CD14-positive monocyte (primary cell): ENCODE results near the gene PRCD. TPM values are rescaled to one million over a fixed set of nuclear protein-coding genes. Genes with fewer than 3 reads are reported as not detected.

Source experiments
- DNase-seq, 3 donors: peaks; one replicate each; pipeline ENCODE4 v3.0.0-alpha.2; 2011 to 2022
- H2AFZ ChIP-seq: 2 replicates; pipeline ENCODE4 v1.6.0; 2012; ENCODE audit warnings: mild to moderate bottlenecking, low read depth, low read length, inconsistent platforms; ENCODE audit not compliant: insufficient read depth, poor library complexity, severe bottlenecking
- H3K27ac ChIP-seq, 2 donors: 1 replicate in 1 of 2; 2 replicates in 1 of 2; pipeline ENCODE4 v1.5.1; 2012 to 2013; ENCODE audit warnings: low read length in 2 of 2, control low read depth in 1 of 2, inconsistent platforms in 1 of 2, low read depth in 1 of 2, mild to moderate bottlenecking in 1 of 2
- H3K27me3 ChIP-seq, 2 donors: one replicate each; pipeline versions ENCODE4 v1.6.0 to v1.6.1; 2011 to 2013; ENCODE audit warnings: low read length in 2 of 2; ENCODE audit not compliant: control insufficient read depth in 2 of 2, insufficient read depth in 2 of 2
- H3K36me3 ChIP-seq, 2 donors: replicated peaks in 1 of 2; 1 replicate in 1 of 2; 2 replicates in 1 of 2; pipeline versions ENCODE4 v1.5.1 to v1.6.1; 2012 to 2013; ENCODE audit warnings: low read length in 2 of 2, control low read depth in 1 of 2, inconsistent platforms in 1 of 2, mild to moderate bottlenecking in 1 of 2; ENCODE audit not compliant: insufficient read depth in 2 of 2, control insufficient read depth in 1 of 2
- H3K4me1 ChIP-seq, 2 donors: 1 replicate in 1 of 2; 2 replicates in 1 of 2; pipeline versions ENCODE4 v1.5.1 to v1.6.1; 2012 to 2013; ENCODE audit warnings: low read length in 2 of 2, control low read depth in 1 of 2, inconsistent platforms in 1 of 2, mild to moderate bottlenecking in 1 of 2, moderate library complexity in 1 of 2; ENCODE audit not compliant: insufficient read depth in 2 of 2, control insufficient read depth in 1 of 2
- H3K4me2 ChIP-seq: replicated peaks from 2 replicates; pipeline ENCODE3; 2012; ENCODE audit warnings: low read length, moderate library complexity, mild to moderate bottlenecking; ENCODE audit not compliant: poor library complexity, severe bottlenecking; ENCODE audit errors: extremely low read depth
- H3K4me3 ChIP-seq, 3 experiments: fragments of 200-600 bp in 1 of 3; sonication (generic) in 1 of 3; replicated peaks in 1 of 3; 1 replicate in 2 of 3; 2 replicates in 1 of 3; pipeline ENCODE4 v1.5.1; 2011 to 2013; ENCODE audit warnings: low read length in 3 of 3, mild to moderate bottlenecking in 3 of 3, control low read depth in 2 of 3, low read depth in 2 of 3, inconsistent platforms in 1 of 3, moderate library complexity in 1 of 3
- H3K79me2 ChIP-seq: 2 replicates; pipeline ENCODE4 v1.6.0; 2012; ENCODE audit warnings: mild to moderate bottlenecking, control low read depth, inconsistent platforms, low read length, moderate library complexity; ENCODE audit not compliant: insufficient read depth
- H3K9ac ChIP-seq: 2 replicates; pipeline ENCODE4 v1.6.0; 2017; ENCODE audit warnings: low read length, mild to moderate bottlenecking; ENCODE audit not compliant: insufficient read depth, poor library complexity, severe bottlenecking
- H3K9me3 ChIP-seq, 2 donors: replicated peaks in 1 of 2; 1 replicate in 1 of 2; 2 replicates in 1 of 2; pipeline versions ENCODE4 v1.5.1 to v1.6.1; 2012 to 2013; ENCODE audit warnings: low read length in 2 of 2, control low read depth in 1 of 2; ENCODE audit not compliant: control insufficient read depth in 1 of 2, insufficient read depth in 1 of 2
- H4K20me1 ChIP-seq: 2 replicates; pipeline ENCODE4 v1.6.0; 2012; ENCODE audit warnings: mild to moderate bottlenecking, low read length, control low read depth, moderate library complexity; ENCODE audit not compliant: insufficient read depth
- H3K27ac Mint-ChIP-seq, 7 donors: one replicate each; pipeline ENCODE4 v1.8.0; 2020; ENCODE audit warnings: mild to moderate bottlenecking in 7 of 7, mixed read lengths in 7 of 7, moderate library complexity in 6 of 7, inconsistent platforms in 2 of 7
- H3K27me3 Mint-ChIP-seq, 3 donors: one replicate each; pipeline ENCODE4 v1.8.0; 2021 to 2022; ENCODE audit warnings: low read depth in 3 of 3, mild to moderate bottlenecking in 3 of 3, mixed read lengths in 3 of 3, moderate library complexity in 3 of 3, inconsistent platforms in 1 of 3
- H3K36me3 Mint-ChIP-seq, 2 donors: one replicate each; pipeline ENCODE4 v1.8.0; 2020; ENCODE audit warnings: mixed read lengths in 2 of 2, inconsistent platforms in 1 of 2, mild to moderate bottlenecking in 1 of 2
- H3K4me1 Mint-ChIP-seq: one replicate; pipeline ENCODE4 v1.8.0; 2020; ENCODE audit warnings: mild to moderate bottlenecking, mixed read lengths
- H3K4me3 Mint-ChIP-seq, 2 donors: one replicate each; pipeline ENCODE4 v1.8.0; 2020; ENCODE audit warnings: mild to moderate bottlenecking in 2 of 2, mixed read lengths in 2 of 2, moderate library complexity in 1 of 2
- H3K9me3 Mint-ChIP-seq, 7 donors: one replicate each; pipeline ENCODE4 v1.8.0; 2020 to 2022; ENCODE audit warnings: mixed read lengths in 7 of 7, mild to moderate bottlenecking in 6 of 7, moderate library complexity in 6 of 7, inconsistent platforms in 2 of 7
- CTCF ChIP-seq: fragments of 200-600 bp; IDR thresholded peaks from one replicate; pipeline ENCODE4 v1.8.0; 2022; ENCODE audit warnings: antibody characterized with exemption, mild to moderate bottlenecking
- whole genome bisulfite sequencing: methylation state at CpG from one replicate; pipeline ENCODE4 v1.1.5; 2013; ENCODE audit warnings: missing lambda C conversion rate; ENCODE audit not compliant: insufficient coverage; 5-methylcytosine and 5-hydroxymethylcytosine counted together
- intact Hi-C, 2 donors: fragments of 100-400 bp; cut with micrococcal nuclease; formaldehyde crosslinking; loops; one replicate each; pipeline versions ENCODE4 v1.15.0 to v1.15.1; 2023
- polyA plus RNA-seq, 3 donors: library from polyadenylated mRNA; depleted of rRNA in 1 of 3; unstranded in 2 of 3; stranded (reverse) in 1 of 3; fragments of 300-500 nt in 2 of 3; fragments of >200 nt in 1 of 3; fragmentation: Illumina TruSeq in 2 of 3; gene quantifications; 1 replicate in 2 of 3; 2 replicates in 1 of 3; pipeline ENCODE4 v1.2.3, GENCODE V29; 2012 to 2021

Gene PRCD
- polyA plus RNA-seq, 3 donors, result not detected

GRCh38 chr17:76554131-76554530 lies 14.3 kb downstream of the PRCD start:
- intact Hi-C loops, result loop anchor here in 1 of 2 donors (5.0 kb wide), 1 partner anchor 33 kb away; the partner anchor contains the start of gene ST6GALNAC2
- no peaks in the 10 kb centered on the region for H4K20me1 ChIP-seq
- peaks cover 22% of the 10 kb centered on the region for H3K79me2 ChIP-seq
- H3K9me3 ChIP-seq, result no peaks in the 10 kb centered on the region
- H3K27me3 ChIP-seq, result no peaks in the 10 kb centered on the region
- Mint-ChIP-seq H3K27me3 (peaks cover 0 to 3% (median 0%) of the 10 kb centered on the region in 3 donors), H3K36me3 (peaks cover 2% of the 10 kb centered on the region in 2 donors), H3K4me3 (no peak overlapping the region), H3K27ac (peak overlapping the region in 1 of 7 donors; percentile 41), H3K9me3 (no peaks in the 10 kb centered on the region), H3K4me1 (peaks cover 45% of the 10 kb centered on the region)
- peaks cover 39 to 50% of the 10 kb centered on the region in 2 donors for H3K4me1 ChIP-seq
- H3K27ac ChIP-seq, result no peak overlapping the region
- H2AFZ ChIP-seq, result no peak overlapping the region
- TF ChIP-seq CTCF, result no peak
- no peak for DNase-seq
- 79% methylated on average over 6 of the region's 6 CpGs for WGBS
- no peak overlapping the region for H3K4me3 ChIP-seq
- H3K4me2 ChIP-seq, result no peak overlapping the region
- H3K36me3 ChIP-seq, result no peaks in the 10 kb centered on the region
- H3K9ac ChIP-seq, result no peak overlapping the region

- Histone ChIP-seq H3K4me3 (peak overlapping the region; percentile 55 to 95 (median 84)), H3K27me3 (no peaks in the 10 kb centered on the region), H3K4me1 (peaks cover 45 to 55% of the 10 kb centered on the region in 2 donors), H3K9ac (peak overlapping the region; percentile 97), H2AFZ (peak overlapping the region; percentile 85), H3K79me2 (peaks cover 49% of the 10 kb centered on the region), H3K27ac (peak overlapping the region; percentile 88 to 99), H4K20me1 (peaks cover 22% of the 10 kb centered on the region), H3K9me3 (no peaks in the 10 kb centered on the region), H3K36me3 (peaks cover 9 to 11% of the 10 kb centered on the region in 2 donors), H3K4me2 (peak overlapping the region; percentile 94)
- intact Hi-C loops, result no loop called here
- WGBS, result 10% methylated on average over 22 of the region's 30 CpGs
- Mint-ChIP-seq H3K4me3 (peak overlapping the region; percentile 95 to 99), H3K4me1 (peaks cover 52% of the 10 kb centered on the region), H3K27me3 (no peaks in the 10 kb centered on the region), H3K36me3 (peaks cover 13 to 22% of the 10 kb centered on the region in 2 donors), H3K27ac (peak overlapping the region; percentile 99 to 100 (median 100)), H3K9me3 (no peaks in the 10 kb centered on the region)
- peak; percentile 77 to 93 (median 84) for DNase-seq
- TF ChIP-seq CTCF, result no peak
These were observed 17.0 kb downstream of the PRCD start for GRCh38 chr17:76556765-76557367.
